ENCODE measurements around the gene MS4A15.

Gene MS4A15

GRCh38 chr11:60771879-60772525 lies 15.3 kb downstream of the MS4A15 start:
- Histone ChIP-seq H3K27me3 (ENCODE audit: insufficient read depth, poor library complexity, severe bottlenecking) (peaks cover under 1% of the 10 kb centered on the region), H3K4me3 (replicated peaks; ENCODE audit: insufficient read depth, low read length) (no peak overlapping the region), H3K27ac (replicated peaks) (no peak overlapping the region)
- TF ChIP-seq SPI1 (IDR thresholded peaks at IDR 0.05; ENCODE audit: borderline replicate concordance, low read depth) (no peak), REST (IDR thresholded peaks at IDR 0.05; ENCODE audit: insufficient replicate concordance, low read depth) (no peak), GABPA (IDR thresholded peaks at IDR 0.05; ENCODE audit: low read depth) (no peak), CTCF (IDR thresholded peaks at IDR 0.05; ENCODE audit: insufficient read depth, low read length) (no peak), POLR2AphosphoS5 (IDR thresholded peaks at IDR 0.05; ENCODE audit: low read depth) (no peak)
- no peak for DNase-seq (ENCODE audit: low read depth in 1 of 2, low spot score in 1 of 2)

GRCh38 chr11:60772666-60773065 lies 16.0 kb downstream of the MS4A15 start:
- TF ChIP-seq POLR2AphosphoS5 (IDR thresholded peaks at IDR 0.05; ENCODE audit: low read depth) (no peak), CTCF (IDR thresholded peaks at IDR 0.05; ENCODE audit: insufficient read depth, low read length) (no peak), REST (IDR thresholded peaks at IDR 0.05; ENCODE audit: insufficient replicate concordance, low read depth) (no peak), GABPA (IDR thresholded peaks at IDR 0.05; ENCODE audit: low read depth) (no peak), SPI1 (IDR thresholded peaks at IDR 0.05; ENCODE audit: borderline replicate concordance, low read depth) (no peak)
- H3K27ac ChIP-seq (replicated peaks), result no peak overlapping the region
- H3K4me3 ChIP-seq (replicated peaks; ENCODE audit: insufficient read depth, low read length), result no peak overlapping the region
- H3K27me3 ChIP-seq (ENCODE audit: insufficient read depth, poor library complexity, severe bottlenecking), result peaks cover 2% of the 10 kb centered on the region
- DNase-seq (ENCODE audit: low read depth in 1 of 2, low spot score in 1 of 2), result no peak

- no peak overlapping the region for H3K4me3 ChIP-seq (replicated peaks; ENCODE audit: insufficient read depth, low read length)
- TF ChIP-seq GABPA (IDR thresholded peaks at IDR 0.05; ENCODE audit: low read depth) (no peak), POLR2AphosphoS5 (IDR thresholded peaks at IDR 0.05; ENCODE audit: low read depth) (no peak), REST (IDR thresholded peaks at IDR 0.05; ENCODE audit: insufficient replicate concordance, low read depth) (no peak), SPI1 (IDR thresholded peaks at IDR 0.05; ENCODE audit: borderline replicate concordance, low read depth) (no peak), CTCF (IDR thresholded peaks at IDR 0.05; ENCODE audit: insufficient read depth, low read length) (no peak)
- no peak overlapping the region for H3K27ac ChIP-seq (replicated peaks)
- no peak for DNase-seq (ENCODE audit: low read depth in 1 of 2, low spot score in 1 of 2)
- peaks cover 2% of the 10 kb centered on the region for H3K27me3 ChIP-seq (ENCODE audit: insufficient read depth, poor library complexity, severe bottlenecking)
Observed at GRCh38 chr11:60774726-60775125, 18.1 kb downstream of the MS4A15 start.
